Measurements from ENCODE around the gene KLC4.

Gene KLC4

GRCh38 chr6:43020052-43020705 lies 39.3 kb upstream of the KLC4 start:
- H3K4me3 ChIP-seq (ENCODE audit: low read depth in 1 of 2, low read length in 2 of 2), result peak overlapping the region in 1 of 2 experiments; percentile 86; a peak in 2 of 4 replicates
- peak overlapping the region; percentile 72; the same call in 1 of the 2 replicates for H3K27ac ChIP-seq (ENCODE audit: low read length)
- peak overlapping the region; percentile 58; the same call in 1 of the 2 replicates for H3K9ac ChIP-seq (ENCODE audit: low read depth, low read length)
- no peak overlapping the region for H2AFZ ChIP-seq (ENCODE audit: low read depth, low read length)
- peaks cover 71% of the 10 kb centered on the region for H3K79me2 ChIP-seq (ENCODE audit: insufficient read depth, low read length)
- DNase-seq (no peak), ATAC-seq (ENCODE audit: insufficient read depth, low read depth) (no peak)
- TF ChIP-seq EZH2 (IDR thresholded peaks at IDR 0.05; ENCODE audit: borderline replicate concordance, low read depth, low read length, severe bottlenecking), result no peak
- TF ChIP-seq CTCF (IDR thresholded peaks at IDR 0.05; ENCODE audit: borderline replicate concordance, extremely low read depth, low read length, poor library complexity, severe bottlenecking), result no peak
- H3K4me1 ChIP-seq (ENCODE audit: insufficient read depth, low read length), result peaks cover 70% of the 10 kb centered on the region
- peaks cover 71% of the 10 kb centered on the region for H3K36me3 ChIP-seq (ENCODE audit: insufficient read depth, low read length)
- peaks cover 37% of the 10 kb centered on the region for H4K20me1 ChIP-seq (ENCODE audit: insufficient read depth, low read length)
- no peaks in the 10 kb centered on the region for H3K27me3 ChIP-seq (ENCODE audit: insufficient read depth, low read length, poor library complexity)
- H3K4me2 ChIP-seq (ENCODE audit: insufficient read depth, low read length), result peak overlapping the region; percentile 79
- H3K9me3 ChIP-seq (ENCODE audit: insufficient read depth, low read length, severe bottlenecking), result no peaks in the 10 kb centered on the region

DNA sequence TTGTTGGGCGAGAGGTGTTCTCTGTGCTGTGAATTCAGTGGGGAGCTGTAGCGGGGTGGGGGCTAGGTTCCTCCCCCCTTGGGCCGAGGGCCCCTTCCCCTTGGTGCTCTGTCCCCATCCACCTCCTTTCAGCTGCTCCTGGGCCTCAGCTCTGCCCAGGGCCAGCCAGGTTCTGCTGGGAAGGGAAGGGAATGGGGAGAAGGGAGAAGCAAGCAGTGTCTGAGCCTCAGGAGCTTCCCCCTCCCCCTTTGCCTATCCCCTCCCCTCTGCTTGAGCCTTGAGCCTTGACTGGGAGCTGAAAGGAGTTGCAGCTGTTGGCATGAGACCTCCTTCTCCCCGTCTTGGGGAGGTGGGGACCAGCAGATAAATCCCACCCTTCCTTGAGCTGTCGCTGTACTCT lies 38.6 kb upstream of the KLC4 start:
- peak; percentile 31 for DNase-seq
- no peak for TF ChIP-seq EZH2 (IDR thresholded peaks at IDR 0.05; ENCODE audit: borderline replicate concordance, low read depth, low read length, severe bottlenecking)
- TF ChIP-seq CTCF (IDR thresholded peaks at IDR 0.05; ENCODE audit: borderline replicate concordance, extremely low read depth, low read length, poor library complexity, severe bottlenecking), result no peak
- H3K4me2 ChIP-seq (ENCODE audit: insufficient read depth, low read length), result peak overlapping the region; percentile 79
- H3K79me2 ChIP-seq (ENCODE audit: insufficient read depth, low read length), result peaks cover 64% of the 10 kb centered on the region
- H3K4me3 ChIP-seq (ENCODE audit: low read depth in 1 of 2, low read length in 2 of 2), result peak overlapping the region; percentile 58 to 86; a peak in 3 of 4 replicates
- peaks cover 75% of the 10 kb centered on the region for H3K36me3 ChIP-seq (ENCODE audit: insufficient read depth, low read length)
- peak overlapping the region; percentile 73 for H2AFZ ChIP-seq (ENCODE audit: low read depth, low read length)
- peaks cover 64% of the 10 kb centered on the region for H3K4me1 ChIP-seq (ENCODE audit: insufficient read depth, low read length)
- H3K9me3 ChIP-seq (ENCODE audit: insufficient read depth, low read length, severe bottlenecking), result no peaks in the 10 kb centered on the region
- peak overlapping the region; percentile 58 for H3K9ac ChIP-seq (ENCODE audit: low read depth, low read length)
- peak overlapping the region; percentile 72 for H3K27ac ChIP-seq (ENCODE audit: low read length)
- H3K27me3 ChIP-seq (ENCODE audit: insufficient read depth, low read length, poor library complexity), result no peaks in the 10 kb centered on the region
- peak; percentile 28 for ATAC-seq (ENCODE audit: insufficient read depth, low read depth)
- H4K20me1 ChIP-seq (ENCODE audit: insufficient read depth, low read length), result peaks cover 34% of the 10 kb centered on the region

- TF ChIP-seq EZH2 (IDR thresholded peaks at IDR 0.05; ENCODE audit: borderline replicate concordance, low read depth, low read length, severe bottlenecking), result no peak
- TF ChIP-seq CTCF (IDR thresholded peaks at IDR 0.05; ENCODE audit: borderline replicate concordance, extremely low read depth, low read length, poor library complexity, severe bottlenecking), result no peak
- peaks cover 75% of the 10 kb centered on the region for H3K36me3 ChIP-seq (ENCODE audit: insufficient read depth, low read length)
Measured at GRCh38 chr6:43021270-43022047, 38.0 kb upstream of the KLC4 start, which contains the start of gene RRP36. RRP36 (plus strand) TSS chr6:43021623; CDS start chr6:43021655, 32 bp downstream.

More at GRCh38 chr6:43021270-43022047, 38.0 kb upstream of the KLC4 start, which contains the start of gene RRP36:
- Histone ChIP-seq H2AFZ (ENCODE audit: low read depth, low read length) (peak within 1 kb of the TSS; percentile 73), H3K27ac (ENCODE audit: low read length) (peak within 1 kb of the TSS; percentile 72), H3K27me3 (ENCODE audit: insufficient read depth, low read length, poor library complexity) (no peaks in the 10 kb centered on the region), H3K9ac (ENCODE audit: low read depth, low read length) (peak within 1 kb of the TSS; percentile 58), H3K4me3 (ENCODE audit: low read depth in 1 of 2, low read length in 2 of 2) (peak within 1 kb of the TSS; percentile 58 to 86; a peak in 3 of 4 replicates), H3K4me1 (ENCODE audit: insufficient read depth, low read length) (peaks cover 58% of the 10 kb centered on the region), H3K9me3 (ENCODE audit: insufficient read depth, low read length, severe bottlenecking) (no peaks in the 10 kb centered on the region), H4K20me1 (ENCODE audit: insufficient read depth, low read length) (peaks cover 29% of the 10 kb centered on the region), H3K4me2 (ENCODE audit: insufficient read depth, low read length) (peak within 1 kb of the TSS; percentile 79), H3K79me2 (ENCODE audit: insufficient read depth, low read length) (peaks cover 58% of the 10 kb centered on the region)
- ATAC-seq (ENCODE audit: insufficient read depth, low read depth) (peak; percentile 90), DNase-seq (peak; percentile 81)
